ENCODE measurements around the gene KDM4B.

The KDM4B gene

GRCh38 chr19:5016781-5017180 is 47.9 kb downstream of the KDM4B start:
- peaks cover 21% of the 10 kb centered on the region for H3K36me3 ChIP-seq (ENCODE audit: control insufficient read depth, insufficient read depth, low read length)
- no peaks in the 10 kb centered on the region for H3K4me1 ChIP-seq (ENCODE audit: control insufficient read depth, insufficient read depth, low read length)
- no peaks in the 10 kb centered on the region for H3K27me3 ChIP-seq (ENCODE audit: control insufficient read depth, insufficient read depth, low read length)
- H3K27ac ChIP-seq (ENCODE audit: low read depth, low read length) = no peak overlapping the region
- H3K9me3 ChIP-seq (ENCODE audit: control insufficient read depth, insufficient read depth, low read length) = no peaks in the 10 kb centered on the region
- no peak overlapping the region for H3K4me3 ChIP-seq (ENCODE audit: low read depth, low read length)
- no peak overlapping the region for H3K9ac ChIP-seq (ENCODE audit: low read depth, low read length)

GRCh38 chr19:5017235-5017634 is 48.3 kb downstream of the KDM4B start:
- Histone ChIP-seq H3K27ac (ENCODE audit: low read depth, low read length) (no peak overlapping the region), H3K9ac (ENCODE audit: low read depth, low read length) (no peak overlapping the region), H3K4me1 (ENCODE audit: control insufficient read depth, insufficient read depth, low read length) (no peaks in the 10 kb centered on the region), H3K9me3 (ENCODE audit: control insufficient read depth, insufficient read depth, low read length) (no peaks in the 10 kb centered on the region), H3K4me3 (ENCODE audit: low read depth, low read length) (no peak overlapping the region), H3K27me3 (ENCODE audit: control insufficient read depth, insufficient read depth, low read length) (no peaks in the 10 kb centered on the region), H3K36me3 (ENCODE audit: control insufficient read depth, insufficient read depth, low read length) (peaks cover 21% of the 10 kb centered on the region)

GRCh38 chr19:5018224-5019015 is 49.5 kb downstream of the KDM4B start:
- H3K27ac ChIP-seq (ENCODE audit: low read depth, low read length) = no peak overlapping the region
- no peaks in the 10 kb centered on the region for H3K27me3 ChIP-seq (ENCODE audit: control insufficient read depth, insufficient read depth, low read length)
- H3K4me1 ChIP-seq (ENCODE audit: control insufficient read depth, insufficient read depth, low read length) = no peaks in the 10 kb centered on the region
- H3K9ac ChIP-seq (ENCODE audit: low read depth, low read length) = no peak overlapping the region
- peaks cover 21% of the 10 kb centered on the region for H3K36me3 ChIP-seq (ENCODE audit: control insufficient read depth, insufficient read depth, low read length)
- H3K9me3 ChIP-seq (ENCODE audit: control insufficient read depth, insufficient read depth, low read length) = no peaks in the 10 kb centered on the region
- no peak overlapping the region for H3K4me3 ChIP-seq (ENCODE audit: low read depth, low read length)

GRCh38 chr19:5020368-5020767 is 51.5 kb downstream of the KDM4B start:
- Histone ChIP-seq H3K4me1 (ENCODE audit: control insufficient read depth, insufficient read depth, low read length) (no peaks in the 10 kb centered on the region), H3K27me3 (ENCODE audit: control insufficient read depth, insufficient read depth, low read length) (no peaks in the 10 kb centered on the region)

DNA sequence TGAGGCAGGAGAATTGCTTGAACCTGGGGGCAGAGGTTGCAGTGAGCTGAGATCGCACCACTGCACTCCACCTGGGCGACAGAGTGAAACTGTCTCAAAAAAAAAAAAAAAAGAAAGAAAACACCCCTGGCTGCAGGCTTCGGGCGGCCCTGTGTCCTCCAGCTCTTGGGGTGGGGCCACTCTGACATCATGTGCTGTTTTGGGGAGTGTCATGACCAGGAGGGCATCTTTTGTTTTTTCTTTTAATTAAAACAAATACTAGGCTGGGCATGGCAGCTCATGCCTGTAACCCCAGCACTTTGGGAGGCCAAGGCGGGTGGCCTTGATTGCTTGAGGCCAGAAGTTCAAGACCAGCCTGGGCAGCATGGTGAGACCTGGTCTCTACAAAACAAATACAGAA is 52.1 kb downstream of the KDM4B start:
- no peaks in the 10 kb centered on the region for H3K27me3 ChIP-seq (ENCODE audit: control insufficient read depth, insufficient read depth, low read length)
- H3K36me3 ChIP-seq (ENCODE audit: control insufficient read depth, insufficient read depth, low read length) = peaks cover 20% of the 10 kb centered on the region
- H3K27ac ChIP-seq (ENCODE audit: low read depth, low read length) = no peak overlapping the region
- no peak overlapping the region for H3K9ac ChIP-seq (ENCODE audit: low read depth, low read length)
- no peak overlapping the region for H3K4me3 ChIP-seq (ENCODE audit: low read depth, low read length)
- no peaks in the 10 kb centered on the region for H3K9me3 ChIP-seq (ENCODE audit: control insufficient read depth, insufficient read depth, low read length)
- no peaks in the 10 kb centered on the region for H3K4me1 ChIP-seq (ENCODE audit: control insufficient read depth, insufficient read depth, low read length)

More at GRCh38 chr19:5020368-5020767, 51.5 kb downstream of the KDM4B start:
- H3K36me3 ChIP-seq (ENCODE audit: control insufficient read depth, insufficient read depth, low read length) = peaks cover 21% of the 10 kb centered on the region
- no peak overlapping the region for H3K4me3 ChIP-seq (ENCODE audit: low read depth, low read length)
- no peak overlapping the region for H3K27ac ChIP-seq (ENCODE audit: low read depth, low read length)
- H3K9me3 ChIP-seq (ENCODE audit: control insufficient read depth, insufficient read depth, low read length) = no peaks in the 10 kb centered on the region
- no peak overlapping the region for H3K9ac ChIP-seq (ENCODE audit: low read depth, low read length)

DNA sequence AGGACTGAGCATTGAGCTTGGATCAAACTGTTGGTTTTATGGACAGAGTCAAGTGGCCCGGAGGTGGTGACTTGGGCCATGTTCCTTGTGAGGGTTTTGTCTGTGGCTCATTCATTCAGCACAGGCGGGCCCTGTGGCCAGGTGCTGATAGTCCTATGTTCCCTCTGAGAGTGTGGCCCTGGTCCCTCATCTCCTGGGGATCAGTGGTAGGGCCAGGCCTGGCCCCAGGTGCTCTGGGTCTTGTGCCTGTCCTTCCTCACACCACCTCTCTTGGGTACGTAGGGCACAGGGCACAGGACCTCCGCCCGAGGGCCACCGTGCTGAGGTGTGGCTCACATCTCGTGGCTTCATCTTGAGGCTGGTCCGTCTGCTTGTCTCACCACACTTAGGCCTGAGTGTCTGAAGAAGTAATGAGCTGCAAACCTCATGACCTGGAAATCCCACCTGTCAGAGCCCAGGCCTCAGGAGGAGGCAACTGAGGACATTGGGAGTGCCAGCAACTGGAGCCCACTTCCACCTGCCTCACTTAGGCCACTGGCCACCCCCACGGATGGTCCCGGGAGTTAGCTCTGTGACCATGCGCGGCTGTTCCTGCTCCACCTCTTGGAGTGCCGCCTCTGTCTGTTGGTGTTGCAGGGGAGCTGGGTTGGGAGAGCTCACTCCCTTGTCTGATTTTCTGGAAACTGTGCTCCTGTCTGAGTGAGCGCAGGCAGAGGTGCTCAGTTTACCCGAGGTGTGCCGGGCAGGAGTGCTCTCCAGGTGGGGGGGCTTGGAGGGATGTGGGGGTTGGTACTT is 53.4 kb downstream of the KDM4B start:
- Histone ChIP-seq H3K4me3 (ENCODE audit: low read depth, low read length) (no peak overlapping the region), H3K27me3 (ENCODE audit: control insufficient read depth, insufficient read depth, low read length) (no peaks in the 10 kb centered on the region), H3K4me1 (ENCODE audit: control insufficient read depth, insufficient read depth, low read length) (no peaks in the 10 kb centered on the region), H3K9ac (ENCODE audit: low read depth, low read length) (no peak overlapping the region), H3K9me3 (ENCODE audit: control insufficient read depth, insufficient read depth, low read length) (no peaks in the 10 kb centered on the region), H3K36me3 (ENCODE audit: control insufficient read depth, insufficient read depth, low read length) (peaks cover 12% of the 10 kb centered on the region), H3K27ac (ENCODE audit: low read depth, low read length) (no peak overlapping the region)

DNA sequence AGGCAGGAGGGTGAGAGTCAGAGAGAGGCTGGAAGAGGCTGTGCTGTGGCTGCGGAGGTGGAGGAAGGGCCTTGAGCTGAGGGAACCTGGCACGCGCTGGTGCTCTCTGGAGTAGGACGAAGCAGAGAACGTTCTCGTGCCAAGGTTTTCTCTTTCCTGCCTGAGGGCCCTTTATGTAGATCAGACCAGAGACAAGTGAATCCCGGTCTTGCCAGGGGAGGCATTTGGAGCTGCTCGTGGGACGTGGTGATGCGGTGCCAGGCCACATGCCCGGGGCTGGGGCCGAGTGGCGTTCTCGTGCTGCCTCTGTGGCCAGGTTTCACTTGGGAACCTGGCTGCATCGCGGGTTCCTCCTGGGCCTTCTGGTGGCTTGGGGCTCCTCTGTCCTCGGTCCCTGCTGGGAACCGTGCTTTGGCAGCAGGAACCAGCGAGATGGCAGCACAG is 54.2 kb downstream of the KDM4B start:
- Histone ChIP-seq H3K4me1 (ENCODE audit: control insufficient read depth, insufficient read depth, low read length) (no peaks in the 10 kb centered on the region), H3K9me3 (ENCODE audit: control insufficient read depth, insufficient read depth, low read length) (no peaks in the 10 kb centered on the region), H3K27me3 (ENCODE audit: control insufficient read depth, insufficient read depth, low read length) (no peaks in the 10 kb centered on the region), H3K4me3 (ENCODE audit: low read depth, low read length) (no peak overlapping the region), H3K36me3 (ENCODE audit: control insufficient read depth, insufficient read depth, low read length) (peaks cover 11% of the 10 kb centered on the region), H3K9ac (ENCODE audit: low read depth, low read length) (no peak overlapping the region), H3K27ac (ENCODE audit: low read depth, low read length) (no peak overlapping the region)

GRCh38 chr19:5024282-5024681 is 55.4 kb downstream of the KDM4B start:
- Histone ChIP-seq H3K9me3 (ENCODE audit: control insufficient read depth, insufficient read depth, low read length) (no peaks in the 10 kb centered on the region), H3K4me3 (ENCODE audit: low read depth, low read length) (no peak overlapping the region), H3K9ac (ENCODE audit: low read depth, low read length) (no peak overlapping the region), H3K36me3 (ENCODE audit: control insufficient read depth, insufficient read depth, low read length) (no peaks in the 10 kb centered on the region), H3K27ac (ENCODE audit: low read depth, low read length) (no peak overlapping the region), H3K27me3 (ENCODE audit: control insufficient read depth, insufficient read depth, low read length) (no peaks in the 10 kb centered on the region), H3K4me1 (ENCODE audit: control insufficient read depth, insufficient read depth, low read length) (no peaks in the 10 kb centered on the region)

GRCh38 chr19:5025027-5025426 is 56.1 kb downstream of the KDM4B start:
- Histone ChIP-seq H3K27ac (ENCODE audit: low read depth, low read length) (no peak overlapping the region), H3K27me3 (ENCODE audit: control insufficient read depth, insufficient read depth, low read length) (no peaks in the 10 kb centered on the region), H3K36me3 (ENCODE audit: control insufficient read depth, insufficient read depth, low read length) (no peaks in the 10 kb centered on the region), H3K4me3 (ENCODE audit: low read depth, low read length) (no peak overlapping the region), H3K9ac (ENCODE audit: low read depth, low read length) (no peak overlapping the region), H3K9me3 (ENCODE audit: control insufficient read depth, insufficient read depth, low read length) (no peaks in the 10 kb centered on the region), H3K4me1 (ENCODE audit: control insufficient read depth, insufficient read depth, low read length) (no peaks in the 10 kb centered on the region)

DNA sequence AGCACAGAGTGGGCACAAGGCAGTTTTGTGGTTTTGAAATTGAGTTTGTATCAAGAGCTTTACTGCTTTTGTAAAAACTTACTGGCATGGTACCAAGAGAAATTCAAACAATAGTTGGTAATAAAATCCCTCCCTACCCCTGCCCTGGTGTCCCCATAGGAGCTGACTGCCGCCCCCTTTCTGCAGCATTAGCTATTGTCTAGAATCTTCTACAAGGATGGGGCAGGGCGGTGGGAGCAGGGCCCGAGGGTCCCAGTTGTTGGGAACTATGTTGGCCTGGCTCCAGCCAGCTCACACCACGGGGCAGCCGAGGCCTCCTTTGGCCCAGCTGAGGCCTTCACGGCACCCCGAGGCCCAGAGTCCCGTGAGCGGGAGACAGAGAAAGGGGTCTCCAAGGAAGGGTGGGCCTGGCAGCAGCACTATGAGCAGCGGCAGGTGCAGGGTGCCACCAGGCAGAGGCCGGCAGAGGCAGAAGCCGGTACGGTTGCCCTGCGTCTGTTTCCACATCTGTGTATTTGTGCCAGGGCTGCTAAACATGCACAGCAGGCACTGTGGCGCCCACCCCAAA is 57.9 kb downstream of the KDM4B start:
- Histone ChIP-seq H3K9ac (ENCODE audit: low read depth, low read length) (no peak overlapping the region), H3K27me3 (ENCODE audit: control insufficient read depth, insufficient read depth, low read length) (no peaks in the 10 kb centered on the region), H3K27ac (ENCODE audit: low read depth, low read length) (no peak overlapping the region), H3K4me1 (ENCODE audit: control insufficient read depth, insufficient read depth, low read length) (no peaks in the 10 kb centered on the region), H3K9me3 (ENCODE audit: control insufficient read depth, insufficient read depth, low read length) (no peaks in the 10 kb centered on the region), H3K36me3 (ENCODE audit: control insufficient read depth, insufficient read depth, low read length) (no peaks in the 10 kb centered on the region), H3K4me3 (ENCODE audit: low read depth, low read length) (no peak overlapping the region)
